Measurements from ENCODE around the gene PRPF6. TPM values are rescaled to one million over a fixed set of nuclear protein-coding genes. Genes with fewer than 3 reads are reported as not detected.

Gene PRPF6
- total and polyA plus RNA-seq, 2 donors (not counting 3 experiments of a cell fraction or from before 2014, with no cell fraction given) = 35.3 to 67.4 TPM

- no peak overlapping the region for H3K4me3 ChIP-seq (replicated peaks in 1 of 3; ENCODE audit: insufficient read depth in 1 of 3, low read depth in 1 of 3, low read length in 3 of 3)
- H3K9ac ChIP-seq (replicated peaks; ENCODE audit: extremely low read depth, insufficient read depth, low read length) = no peak overlapping the region
- FAIRE-seq = no peak
- no peaks in the 10 kb centered on the region for H3K27me3 ChIP-seq (ENCODE audit: control insufficient read depth in 2 of 2, insufficient read depth in 2 of 2, low read length in 2 of 2)
- peaks cover 3% of the 10 kb centered on the region for H4K20me1 ChIP-seq (replicated peaks; ENCODE audit: control insufficient read depth, extremely low read depth, insufficient read depth, low read length)
- no peaks in the 10 kb centered on the region for H3K9me3 ChIP-seq (replicated peaks; ENCODE audit: control insufficient read depth, insufficient read depth, low read length)
- H3K36me3 ChIP-seq (ENCODE audit: control insufficient read depth in 2 of 2, extremely low read depth in 1 of 2, insufficient read depth in 2 of 2, low read length in 2 of 2) = peaks cover 5 to 55% of the 10 kb centered on the region in 2 experiments
- intact Hi-C loops (cut with micrococcal nuclease) (no loop called here), dilution Hi-C loops (cut with MboI; ENCODE audit: extremely low pct_ligation_motif_present, low sequenced_read_pairs) (no loop called here)
- DNase-seq (ENCODE audit: low read depth, low spot score) = no peak
- no peak overlapping the region for H3K27ac ChIP-seq (ENCODE audit: insufficient read depth, low read depth, low read length)
- ChIA-PET POLR2A (no interaction called here), CTCF (interaction anchor here (1.2 kb wide), 1 partner anchor 14 kb away, joined by 3 read pairs; no protein-coding TSS in a partner anchor)
- H3K4me1 ChIP-seq (ENCODE audit: control insufficient read depth, extremely low read depth, insufficient read depth, low read length) = no peaks in the 10 kb centered on the region
- no TSS peak for BruUV-seq (replicated peaks)
- peaks cover 35% of the 10 kb centered on the region for H3K79me2 ChIP-seq (ENCODE audit: control insufficient read depth, insufficient read depth, low read length)
- H3K9me1 ChIP-seq (replicated peaks; ENCODE audit: control insufficient read depth, extremely low read depth, insufficient read depth, low read length) = no peaks in the 10 kb centered on the region
- TF ChIP-seq JUN (IDR thresholded peaks at IDR 0.05; ENCODE audit: borderline replicate concordance, insufficient read depth, insufficient read length, low read depth) = no peak
- no peak for TF ChIP-seq MYC (IDR thresholded peaks at IDR 0.05; ENCODE audit: low read depth, low read length)
- TF ChIP-seq POLR2A (IDR thresholded peaks at IDR 0.05; ENCODE audit: low read depth, low read length) = no peak
- TF ChIP-seq, protein P1, sequence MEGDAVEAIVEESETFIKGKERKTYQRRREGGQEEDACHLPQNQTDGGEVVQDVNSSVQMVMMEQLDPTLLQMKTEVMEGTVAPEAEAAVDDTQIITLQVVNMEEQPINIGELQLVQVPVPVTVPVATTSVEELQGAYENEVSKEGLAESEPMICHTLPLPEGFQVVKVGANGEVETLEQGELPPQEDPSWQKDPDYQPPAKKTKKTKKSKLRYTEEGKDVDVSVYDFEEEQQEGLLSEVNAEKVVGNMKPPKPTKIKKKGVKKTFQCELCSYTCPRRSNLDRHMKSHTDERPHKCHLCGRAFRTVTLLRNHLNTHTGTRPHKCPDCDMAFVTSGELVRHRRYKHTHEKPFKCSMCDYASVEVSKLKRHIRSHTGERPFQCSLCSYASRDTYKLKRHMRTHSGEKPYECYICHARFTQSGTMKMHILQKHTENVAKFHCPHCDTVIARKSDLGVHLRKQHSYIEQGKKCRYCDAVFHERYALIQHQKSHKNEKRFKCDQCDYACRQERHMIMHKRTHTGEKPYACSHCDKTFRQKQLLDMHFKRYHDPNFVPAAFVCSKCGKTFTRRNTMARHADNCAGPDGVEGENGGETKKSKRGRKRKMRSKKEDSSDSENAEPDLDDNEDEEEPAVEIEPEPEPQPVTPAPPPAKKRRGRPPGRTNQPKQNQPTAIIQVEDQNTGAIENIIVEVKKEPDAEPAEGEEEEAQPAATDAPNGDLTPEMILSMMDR (IDR thresholded peaks at IDR 0.05; ENCODE audit: extremely low read depth in 1 of 2, insufficient read depth in 1 of 2, low read depth in 1 of 2, low read length in 2 of 2) = no peak
- no peak for TF ChIP-seq POLR2AphosphoS5 (IDR thresholded peaks at IDR 0.05; ENCODE audit: insufficient read depth, low read depth, low read length)
- no peak for TF ChIP-seq FOS (IDR thresholded peaks at IDR 0.05; ENCODE audit: borderline replicate concordance, insufficient read depth, low read length)
- no peak for TF ChIP-seq EZH2 (IDR thresholded peaks at IDR 0.05; ENCODE audit: borderline replicate concordance, low read depth, low read length, severe bottlenecking)
- TF ChIP-seq GATA2 (IDR thresholded peaks at IDR 0.05; ENCODE audit: insufficient read depth, insufficient read length, low read depth, low read length) = no peak
- no peak for TF ChIP-seq MAX (IDR thresholded peaks at IDR 0.05; ENCODE audit: insufficient read depth, insufficient read length)
- no peak overlapping the region for H2AFZ ChIP-seq (ENCODE audit: low read depth, low read length)
- no peak overlapping the region for H3K4me2 ChIP-seq (ENCODE audit: insufficient read depth, low read length)
These were observed 48.2 kb upstream of the PRPF6 start for GRCh38 chr20:63932606-63933160.
